ENCODE results near the gene TNN. TPM values are rescaled to one million over a fixed set of nuclear protein-coding genes. Genes with fewer than 3 reads are reported as not detected.

Gene TNN
- total and polyA plus RNA-seq, 7 donors, result 0.01 TPM; not detected in 5

DNA sequence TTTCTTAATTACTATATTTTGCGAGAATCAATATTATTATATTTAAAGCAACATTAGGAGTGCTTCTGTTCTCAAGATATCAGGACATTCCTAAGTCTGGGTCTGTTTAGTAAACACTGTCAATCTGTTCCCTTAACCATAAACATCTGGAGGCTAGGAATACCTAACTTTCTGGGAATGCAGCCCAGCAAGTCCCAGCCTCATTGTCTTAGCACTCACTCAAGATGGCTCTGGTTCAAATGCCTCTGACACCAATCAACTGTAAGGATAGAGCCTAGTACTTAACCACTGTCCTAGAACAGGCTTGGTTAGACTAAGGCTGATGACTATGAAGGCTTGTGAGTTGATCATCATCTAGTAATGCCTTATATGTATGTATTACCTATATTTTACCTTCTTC, 61.5 kb downstream of the TNN start:
- intact Hi-C loops (cut with DNase I), result no loop called here
- WGBS, 3 donors, result 81 to 89% (median 88%) methylated on average over 1 of the region's 1 CpG
- Histone ChIP-seq H3K9me3 (no peaks in the 10 kb centered on the region), H3K27me3 (ENCODE audit: insufficient read depth in 3 of 3, low read length in 2 of 3) (no peaks in the 10 kb centered on the region), H3K36me3 (ENCODE audit: insufficient read depth in 1 of 2, low read depth in 1 of 2) (no peaks in the 10 kb centered on the region), H3K4me1 (no peaks in the 10 kb centered on the region), H3K27ac (no peak overlapping the region), H3K4me3 (no peak overlapping the region)
- ATAC-seq (no peak), DNase-seq (no peak)
- TF ChIP-seq, protein P1, sequence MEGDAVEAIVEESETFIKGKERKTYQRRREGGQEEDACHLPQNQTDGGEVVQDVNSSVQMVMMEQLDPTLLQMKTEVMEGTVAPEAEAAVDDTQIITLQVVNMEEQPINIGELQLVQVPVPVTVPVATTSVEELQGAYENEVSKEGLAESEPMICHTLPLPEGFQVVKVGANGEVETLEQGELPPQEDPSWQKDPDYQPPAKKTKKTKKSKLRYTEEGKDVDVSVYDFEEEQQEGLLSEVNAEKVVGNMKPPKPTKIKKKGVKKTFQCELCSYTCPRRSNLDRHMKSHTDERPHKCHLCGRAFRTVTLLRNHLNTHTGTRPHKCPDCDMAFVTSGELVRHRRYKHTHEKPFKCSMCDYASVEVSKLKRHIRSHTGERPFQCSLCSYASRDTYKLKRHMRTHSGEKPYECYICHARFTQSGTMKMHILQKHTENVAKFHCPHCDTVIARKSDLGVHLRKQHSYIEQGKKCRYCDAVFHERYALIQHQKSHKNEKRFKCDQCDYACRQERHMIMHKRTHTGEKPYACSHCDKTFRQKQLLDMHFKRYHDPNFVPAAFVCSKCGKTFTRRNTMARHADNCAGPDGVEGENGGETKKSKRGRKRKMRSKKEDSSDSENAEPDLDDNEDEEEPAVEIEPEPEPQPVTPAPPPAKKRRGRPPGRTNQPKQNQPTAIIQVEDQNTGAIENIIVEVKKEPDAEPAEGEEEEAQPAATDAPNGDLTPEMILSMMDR (IDR thresholded peaks at IDR 0.05), result no peak

DNA sequence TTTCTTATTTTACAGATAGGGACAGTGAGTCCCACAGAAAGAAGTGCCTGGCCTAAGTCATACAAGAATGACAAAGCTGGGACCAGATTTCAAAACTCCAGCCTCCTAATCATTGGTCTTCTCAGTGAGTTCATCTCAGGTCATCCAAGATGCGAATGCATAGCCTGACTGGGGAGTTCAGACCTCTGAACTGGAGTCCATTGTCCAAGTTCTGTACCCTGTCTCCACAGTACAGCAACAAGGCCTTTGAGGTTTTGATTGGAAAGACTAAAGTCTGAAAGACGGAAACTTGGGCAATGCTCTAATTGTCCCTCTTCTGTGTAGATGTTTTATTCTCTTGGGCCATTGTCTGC, 62.0 kb downstream of the TNN start:
- Histone ChIP-seq H3K9me3 (no peaks in the 10 kb centered on the region), H3K36me3 (ENCODE audit: insufficient read depth in 1 of 2, low read depth in 1 of 2) (no peaks in the 10 kb centered on the region), H3K27me3 (ENCODE audit: insufficient read depth in 3 of 3, low read length in 2 of 3) (no peaks in the 10 kb centered on the region), H3K27ac (no peak overlapping the region), H3K4me3 (no peak overlapping the region), H3K4me1 (no peaks in the 10 kb centered on the region)
- 79 to 91% (median 86%) methylated on average over 2 of the region's 2 CpGs for WGBS, 3 donors
- ATAC-seq (no peak), DNase-seq (no peak)
- intact Hi-C loops (cut with DNase I), result no loop called here
- TF ChIP-seq, protein P1 (IDR thresholded peaks at IDR 0.05), result no peak

GRCh38 chr1:175129997-175130648, 62.5 kb downstream of the TNN start:
- no peak overlapping the region for H3K27ac ChIP-seq
- H3K4me1 ChIP-seq, result no peaks in the 10 kb centered on the region
- TF ChIP-seq, protein P1 (IDR thresholded peaks at IDR 0.05), result no peak
- no peaks in the 10 kb centered on the region for H3K27me3 ChIP-seq (ENCODE audit: insufficient read depth in 3 of 3, low read length in 2 of 3)
- no peak for DNase-seq
- ATAC-seq, result peak in 2 of 4 donors; percentile 20 to 24
- no peak overlapping the region for H3K4me3 ChIP-seq
- WGBS, 3 donors, result 40 to 47% (median 45%) methylated on average over 5 of the region's 5 CpGs
- H3K36me3 ChIP-seq (ENCODE audit: insufficient read depth in 1 of 2, low read depth in 1 of 2), result no peaks in the 10 kb centered on the region
- no peaks in the 10 kb centered on the region for H3K9me3 ChIP-seq
- intact Hi-C loops (cut with DNase I), result no loop called here

DNA sequence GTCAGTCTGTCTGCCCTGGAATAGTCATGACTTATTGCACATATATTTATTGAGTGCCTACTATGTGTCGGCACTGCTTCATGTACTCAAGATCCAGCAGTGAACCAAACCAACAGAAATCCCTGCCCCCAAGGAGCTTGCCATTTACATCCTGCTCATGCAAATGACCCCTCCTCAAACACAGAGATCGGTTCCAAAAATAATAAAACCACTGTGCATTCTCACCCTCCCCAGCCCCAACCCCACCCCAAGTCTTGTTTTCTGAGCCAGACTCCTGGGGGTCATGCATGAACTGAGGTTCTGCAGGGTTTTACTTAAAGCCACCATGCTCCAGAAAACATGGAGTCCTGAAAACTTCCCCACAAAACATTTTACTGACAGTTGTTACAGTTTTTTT, 63.0 kb downstream of the TNN start:
- WGBS, 3 donors, result 62 to 80% (median 68%) methylated on average over 2 of the region's 2 CpGs
- Histone ChIP-seq H3K4me3 (no peak overlapping the region), H3K27me3 (ENCODE audit: insufficient read depth in 3 of 3, low read length in 2 of 3) (no peaks in the 10 kb centered on the region), H3K27ac (no peak overlapping the region), H3K9me3 (no peaks in the 10 kb centered on the region), H3K36me3 (ENCODE audit: insufficient read depth in 1 of 2, low read depth in 1 of 2) (no peaks in the 10 kb centered on the region), H3K4me1 (no peaks in the 10 kb centered on the region)
- TF ChIP-seq, protein P1 (IDR thresholded peaks at IDR 0.05), result no peak
- intact Hi-C loops (cut with DNase I), result no loop called here
- no peak for ATAC-seq
- DNase-seq, result no peak

DNA sequence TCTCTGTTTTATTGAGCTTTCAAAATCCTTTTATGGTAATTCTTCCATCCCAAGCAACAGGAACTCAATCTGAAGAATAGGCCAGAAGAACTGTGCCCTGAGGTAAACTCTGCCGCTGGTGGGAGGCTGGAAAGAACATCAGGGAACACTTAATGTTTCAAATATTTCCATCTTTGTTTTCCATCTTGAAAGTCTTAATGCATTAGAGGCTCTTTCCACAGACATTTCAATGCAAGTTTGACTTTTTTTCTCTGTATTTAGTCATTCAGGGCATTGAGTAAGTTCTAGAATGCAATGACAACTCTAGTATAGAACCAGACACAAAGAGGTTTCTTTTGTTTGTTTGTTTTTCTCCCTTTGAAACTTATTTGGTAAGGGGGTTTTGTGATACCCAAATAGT, 63.5 kb downstream of the TNN start:
- Histone ChIP-seq H3K27ac (no peak overlapping the region), H3K36me3 (ENCODE audit: insufficient read depth in 1 of 2, low read depth in 1 of 2) (no peaks in the 10 kb centered on the region), H3K4me3 (no peak overlapping the region), H3K27me3 (ENCODE audit: insufficient read depth in 3 of 3, low read length in 2 of 3) (no peaks in the 10 kb centered on the region), H3K4me1 (no peaks in the 10 kb centered on the region), H3K9me3 (no peaks in the 10 kb centered on the region)
- TF ChIP-seq, protein P1 (IDR thresholded peaks at IDR 0.05), result no peak
- intact Hi-C loops (cut with DNase I), result no loop called here
- ATAC-seq (no peak), DNase-seq (no peak)
- WGBS, 3 donors, result 40 to 54% (median 44%) methylated on average over 1 of the region's 1 CpG

All from psoas muscle (tissue), 8 donors.